ENCODE results near the gene PIAS1.

The PIAS1 gene

DNA sequence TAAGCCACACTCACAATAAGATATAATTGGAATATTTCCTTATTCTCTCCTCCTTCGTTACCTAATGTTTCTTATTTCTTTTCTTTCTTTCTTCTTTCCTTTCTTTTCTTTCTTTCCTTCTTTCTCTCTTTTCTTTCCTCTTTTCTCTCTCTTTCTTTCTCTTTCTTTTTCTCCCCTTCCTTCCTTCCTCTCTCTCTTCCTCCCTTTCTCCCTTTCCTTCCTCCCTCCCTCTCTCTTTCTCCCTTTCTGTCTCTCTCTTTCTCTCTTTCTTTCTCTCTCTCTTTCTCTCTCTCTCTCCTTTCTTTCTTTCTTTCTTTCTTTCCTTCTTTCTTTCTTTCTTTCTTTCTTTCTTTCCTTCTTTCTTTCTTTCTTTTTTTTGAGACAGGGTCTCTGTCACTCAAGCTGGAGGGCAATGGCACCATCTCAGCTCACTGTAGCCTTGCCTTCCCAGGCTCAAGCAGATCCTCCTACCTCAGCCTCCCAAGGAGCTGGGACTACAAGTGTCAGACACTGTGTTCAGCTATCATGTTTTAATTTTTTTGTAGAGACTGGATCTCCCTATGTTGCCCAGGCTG, 19.3 kb upstream of the PIAS1 start:
- 89% methylated on average over 1 of the region's 1 CpG for WGBS
- H3K27ac ChIP-seq (ENCODE audit: low read length, poor library complexity, severe bottlenecking): no peak overlapping the region
- DNase-seq: no peak
- H2BK12ac ChIP-seq (ENCODE audit: low read length in 2 of 2): no peak overlapping the region
- H2BK15ac ChIP-seq (ENCODE audit: low read depth, poor library complexity, severe bottlenecking): no peak overlapping the region
- peaks cover 2% of the 10 kb centered on the region for H3K4me1 ChIP-seq (ENCODE audit: control insufficient read depth, insufficient read depth, low read depth, low read length)
- H3K9ac ChIP-seq (ENCODE audit: low read length): no peak overlapping the region
- H3K23ac ChIP-seq (ENCODE audit: low read length in 2 of 2): no peak overlapping the region
- H3K79me1 ChIP-seq (replicated peaks; ENCODE audit: low read length, poor library complexity, severe bottlenecking): no peaks in the 10 kb centered on the region
- H4K8ac ChIP-seq (ENCODE audit: low read length): no peak overlapping the region
- no peak overlapping the region for H3K4me2 ChIP-seq (ENCODE audit: low read length, poor library complexity, severe bottlenecking)
- peaks cover 9 to 26% of the 10 kb centered on the region in 2 experiments for H3K27me3 ChIP-seq (ENCODE audit: control insufficient read depth in 1 of 2, insufficient read depth in 1 of 2, low read length in 2 of 2)
- no peaks in the 10 kb centered on the region for H3K36me3 ChIP-seq (ENCODE audit: control insufficient read depth in 1 of 2, insufficient read depth in 2 of 2, low read depth in 1 of 2, low read length in 2 of 2)
- peaks cover 12% of the 10 kb centered on the region for H3K9me3 ChIP-seq (ENCODE audit: control insufficient read depth, low read length)
- no peak overlapping the region for H4K91ac ChIP-seq (ENCODE audit: low read length)
- H2AK5ac ChIP-seq (ENCODE audit: low read length, severe bottlenecking): no peak overlapping the region
- no peak overlapping the region for H3K18ac ChIP-seq (ENCODE audit: low read depth in 1 of 2, low read length in 2 of 2)
- H3K4me3 ChIP-seq (ENCODE audit: insufficient read depth in 1 of 2, low read depth in 1 of 2, low read length in 2 of 2): no peak overlapping the region
- H3K4ac ChIP-seq (ENCODE audit: low read depth in 1 of 2, low read length in 2 of 2): no peak overlapping the region
- no peak overlapping the region for H2BK5ac ChIP-seq (ENCODE audit: low read depth, low read length, poor library complexity, severe bottlenecking)
- no peak overlapping the region for H3K14ac ChIP-seq (ENCODE audit: low read length in 2 of 2)
- no peak overlapping the region for H2BK120ac ChIP-seq (ENCODE audit: low read depth, low read length)
- no peak overlapping the region for H2AFZ ChIP-seq (ENCODE audit: low read depth, low read length)

DNA sequence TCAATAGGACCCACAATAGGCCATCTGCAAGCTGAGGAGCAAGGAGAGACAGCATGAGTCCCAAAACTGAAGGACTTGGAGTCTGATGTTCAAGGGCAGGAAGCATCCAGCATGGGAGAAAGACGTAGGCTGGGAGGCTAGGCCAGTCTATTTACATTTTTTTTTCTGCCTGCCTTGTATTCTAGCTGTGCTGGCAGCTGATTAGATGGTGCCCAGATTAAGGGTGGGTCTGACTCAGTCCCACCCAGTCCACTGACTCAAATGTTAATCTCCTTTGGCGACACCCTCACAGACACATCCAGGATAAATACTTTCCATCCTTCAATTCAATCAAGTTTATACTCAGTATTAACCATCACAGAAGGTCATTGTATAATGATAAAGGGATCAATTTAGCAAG, 15.9 kb upstream of the PIAS1 start:
- Histone ChIP-seq H2BK5ac (ENCODE audit: low read depth, low read length, poor library complexity, severe bottlenecking) (no peak overlapping the region), H3K23ac (ENCODE audit: low read length in 2 of 2) (no peak overlapping the region), H3K4me3 (ENCODE audit: insufficient read depth in 1 of 2, low read depth in 1 of 2, low read length in 2 of 2) (no peak overlapping the region), H3K27me3 (ENCODE audit: control insufficient read depth in 1 of 2, insufficient read depth in 1 of 2, low read length in 2 of 2) (peaks cover 9 to 16% of the 10 kb centered on the region in 2 experiments), H3K9ac (ENCODE audit: low read length) (no peak overlapping the region), H3K4ac (ENCODE audit: low read depth in 1 of 2, low read length in 2 of 2) (no peak overlapping the region), H4K8ac (ENCODE audit: low read length) (no peak overlapping the region), H3K79me1 (replicated peaks; ENCODE audit: low read length, poor library complexity, severe bottlenecking) (no peaks in the 10 kb centered on the region), H2BK120ac (ENCODE audit: low read depth, low read length) (no peak overlapping the region), H3K4me1 (ENCODE audit: control insufficient read depth, insufficient read depth, low read depth, low read length) (peaks cover 2% of the 10 kb centered on the region), H3K36me3 (ENCODE audit: control insufficient read depth in 1 of 2, insufficient read depth in 2 of 2, low read depth in 1 of 2, low read length in 2 of 2) (no peaks in the 10 kb centered on the region), H2AFZ (ENCODE audit: low read depth, low read length) (no peak overlapping the region), H3K4me2 (ENCODE audit: low read length, poor library complexity, severe bottlenecking) (no peak overlapping the region), H3K18ac (ENCODE audit: low read depth in 1 of 2, low read length in 2 of 2) (no peak overlapping the region), H3K27ac (ENCODE audit: low read length, poor library complexity, severe bottlenecking) (no peak overlapping the region), H3K9me3 (ENCODE audit: control insufficient read depth, low read length) (peaks cover 14% of the 10 kb centered on the region), H4K91ac (ENCODE audit: low read length) (no peak overlapping the region), H2BK15ac (ENCODE audit: low read depth, poor library complexity, severe bottlenecking) (no peak overlapping the region), H2AK5ac (ENCODE audit: low read length, severe bottlenecking) (no peak overlapping the region), H2BK12ac (ENCODE audit: low read length in 2 of 2) (no peak overlapping the region), H3K14ac (ENCODE audit: low read length in 2 of 2) (no peak overlapping the region)
- no peak for DNase-seq
- 80% methylated on average over 1 of the region's 2 CpGs for WGBS

DNA sequence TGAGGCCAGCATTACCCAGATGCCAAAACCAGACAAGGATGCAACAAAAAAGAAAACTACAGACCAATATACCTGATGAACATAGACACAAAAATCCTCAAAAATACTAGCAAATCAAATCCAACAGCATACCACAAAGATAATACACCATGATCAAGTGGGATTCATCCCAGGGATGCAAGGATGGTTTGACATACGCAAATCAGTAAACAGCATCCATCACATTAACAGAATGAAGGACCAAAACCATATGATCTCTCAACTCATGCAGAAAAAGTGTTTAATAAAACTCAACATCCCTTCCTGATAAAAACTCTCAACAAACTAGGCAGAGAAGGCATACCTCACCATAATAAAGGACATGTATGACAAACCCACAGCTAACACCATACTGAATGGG, 14.0 kb upstream of the PIAS1 start:
- Histone ChIP-seq H3K9ac (ENCODE audit: low read length) (no peak overlapping the region), H3K4me1 (ENCODE audit: control insufficient read depth, insufficient read depth, low read depth, low read length) (peaks cover 2% of the 10 kb centered on the region), H3K27ac (ENCODE audit: low read length, poor library complexity, severe bottlenecking) (no peak overlapping the region), H2AK5ac (ENCODE audit: low read length, severe bottlenecking) (no peak overlapping the region), H3K27me3 (ENCODE audit: control insufficient read depth in 1 of 2, insufficient read depth in 1 of 2, low read length in 2 of 2) (no peaks in the 10 kb centered on the region), H3K18ac (ENCODE audit: low read depth in 1 of 2, low read length in 2 of 2) (no peak overlapping the region), H3K23ac (ENCODE audit: low read length in 2 of 2) (no peak overlapping the region), H2BK15ac (ENCODE audit: low read depth, poor library complexity, severe bottlenecking) (no peak overlapping the region), H4K8ac (ENCODE audit: low read length) (no peak overlapping the region), H2BK12ac (ENCODE audit: low read length in 2 of 2) (no peak overlapping the region), H2AFZ (ENCODE audit: low read depth, low read length) (no peak overlapping the region), H3K4me3 (ENCODE audit: insufficient read depth in 1 of 2, low read depth in 1 of 2, low read length in 2 of 2) (no peak overlapping the region), H2BK120ac (ENCODE audit: low read depth, low read length) (no peak overlapping the region), H3K14ac (ENCODE audit: low read length in 2 of 2) (no peak overlapping the region), H4K91ac (ENCODE audit: low read length) (no peak overlapping the region), H3K4ac (ENCODE audit: low read depth in 1 of 2, low read length in 2 of 2) (no peak overlapping the region), H3K79me1 (replicated peaks; ENCODE audit: low read length, poor library complexity, severe bottlenecking) (no peaks in the 10 kb centered on the region), H3K9me3 (ENCODE audit: control insufficient read depth, low read length) (peaks cover 14% of the 10 kb centered on the region), H3K4me2 (ENCODE audit: low read length, poor library complexity, severe bottlenecking) (no peak overlapping the region), H2BK5ac (ENCODE audit: low read depth, low read length, poor library complexity, severe bottlenecking) (no peak overlapping the region), H3K36me3 (ENCODE audit: control insufficient read depth in 1 of 2, insufficient read depth in 2 of 2, low read depth in 1 of 2, low read length in 2 of 2) (no peaks in the 10 kb centered on the region)
- no peak for DNase-seq
- WGBS: 93% methylated on average over 1 of the region's 1 CpG

DNA sequence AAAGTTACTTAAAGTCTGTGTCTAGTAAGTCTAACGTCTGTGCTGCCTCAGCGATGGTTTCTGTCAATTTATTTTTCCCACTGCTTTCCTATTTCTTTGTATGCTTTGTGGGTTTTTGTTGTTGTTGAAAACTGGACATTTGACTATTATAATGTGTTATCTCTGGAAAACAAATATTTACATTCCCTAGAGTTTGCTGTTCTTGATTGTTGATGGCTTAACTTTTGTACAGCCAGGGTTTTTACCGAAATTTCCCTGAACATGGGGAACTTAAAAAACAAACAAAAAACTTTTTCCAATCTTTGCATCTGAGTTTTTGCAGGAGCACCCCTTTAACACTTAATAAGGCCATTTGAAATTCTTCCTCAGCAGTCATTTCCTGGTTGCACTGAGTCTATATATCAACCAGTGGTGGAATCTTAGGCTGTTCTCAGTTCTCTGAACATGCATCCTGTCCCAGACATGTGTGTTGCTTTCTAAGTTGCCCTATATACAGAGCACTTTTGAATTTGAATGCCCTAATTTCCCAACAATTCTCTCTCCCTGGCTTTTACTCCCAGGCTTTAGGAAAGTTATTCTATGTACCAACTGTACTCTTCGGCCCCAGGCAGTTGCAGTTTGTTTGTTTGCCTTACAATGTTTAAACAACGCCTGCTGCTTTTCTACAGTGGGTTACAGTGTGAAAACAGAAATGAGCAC, 11.8 kb upstream of the PIAS1 start:
- Histone ChIP-seq H3K4me3 (ENCODE audit: insufficient read depth in 1 of 2, low read depth in 1 of 2, low read length in 2 of 2) (no peak overlapping the region), H3K27ac (ENCODE audit: low read length, poor library complexity, severe bottlenecking) (no peak overlapping the region), H2BK120ac (ENCODE audit: low read depth, low read length) (no peak overlapping the region), H3K23ac (ENCODE audit: low read length in 2 of 2) (no peak overlapping the region), H2AK5ac (ENCODE audit: low read length, severe bottlenecking) (no peak overlapping the region), H3K18ac (ENCODE audit: low read depth in 1 of 2, low read length in 2 of 2) (no peak overlapping the region), H3K4me2 (ENCODE audit: low read length, poor library complexity, severe bottlenecking) (no peak overlapping the region), H3K4me1 (ENCODE audit: control insufficient read depth, insufficient read depth, low read depth, low read length) (peaks cover 15% of the 10 kb centered on the region), H3K79me1 (replicated peaks; ENCODE audit: low read length, poor library complexity, severe bottlenecking) (no peaks in the 10 kb centered on the region), H3K9ac (ENCODE audit: low read length) (no peak overlapping the region), H3K14ac (ENCODE audit: low read length in 2 of 2) (no peak overlapping the region), H3K27me3 (ENCODE audit: control insufficient read depth in 1 of 2, insufficient read depth in 1 of 2, low read length in 2 of 2) (no peaks in the 10 kb centered on the region), H3K9me3 (ENCODE audit: control insufficient read depth, low read length) (peaks cover 17% of the 10 kb centered on the region), H3K36me3 (ENCODE audit: control insufficient read depth in 1 of 2, insufficient read depth in 2 of 2, low read depth in 1 of 2, low read length in 2 of 2) (no peaks in the 10 kb centered on the region), H2BK5ac (ENCODE audit: low read depth, low read length, poor library complexity, severe bottlenecking) (no peak overlapping the region), H3K4ac (ENCODE audit: low read depth in 1 of 2, low read length in 2 of 2) (no peak overlapping the region), H2BK12ac (ENCODE audit: low read length in 2 of 2) (no peak overlapping the region), H2AFZ (ENCODE audit: low read depth, low read length) (no peak overlapping the region), H2BK15ac (ENCODE audit: low read depth, poor library complexity, severe bottlenecking) (no peak overlapping the region), H4K91ac (ENCODE audit: low read length) (no peak overlapping the region), H4K8ac (ENCODE audit: low read length) (no peak overlapping the region)
- DNase-seq: peak; percentile 14
- WGBS: 67% methylated on average over 3 of the region's 5 CpGs

Measured in mesenchymal stem cell (in vitro differentiated cells and primary cell).